GM23338 (cell line): ENCODE measurements around the gene MLXIPL. TPM values are rescaled to one million over a fixed set of nuclear protein-coding genes. Genes with fewer than 3 reads are reported as not detected.

ENCODE experiments used
- ATAC-seq: fragments of 200-7000 bp; cut with Tn5 transposase; 3 replicates; pipeline ENCODE4 v1.9.1; 2020
- DNase-seq: peaks from one replicate; pipeline ENCODE4 v3.0.0-alpha.2; 2015; ENCODE audit warnings: low spot score
- H2AFZ ChIP-seq: fragments of 200-600 bp; sonication (generic); 2 replicates; pipeline ENCODE4 v1.8.0; 2016; ENCODE audit warnings: antibody characterized with exemption, mild to moderate bottlenecking, moderate library complexity
- H3F3A ChIP-seq: fragments of 200-600 bp; sonication (generic); replicated peaks from 2 replicates; pipeline ENCODE4 v1.8.0; 2017; ENCODE audit warnings: antibody characterized with exemption, mixed run types, low read depth
- H3K27ac ChIP-seq: fragments of 200-600 bp; sonication (generic); 2 replicates; pipeline ENCODE4 v1.6.1; 2016; ENCODE audit warnings: low read depth
- H3K27me3 ChIP-seq: fragments of 200-600 bp; sonication (generic); 2 replicates; pipeline ENCODE4 v1.8.0; 2016; ENCODE audit warnings: mild to moderate bottlenecking, mixed run types, moderate library complexity; ENCODE audit not compliant: insufficient read depth
- H3K36me3 ChIP-seq: fragments of 200-600 bp; sonication (generic); 2 replicates; pipeline ENCODE4 v1.8.0; 2016; ENCODE audit warnings: mild to moderate bottlenecking; ENCODE audit not compliant: insufficient read depth
- H3K4me1 ChIP-seq: fragments of 200-600 bp; sonication (generic); 2 replicates; pipeline ENCODE4 v1.8.0; 2016; ENCODE audit warnings: mild to moderate bottlenecking, moderate library complexity; ENCODE audit not compliant: insufficient read depth
- H3K4me2 ChIP-seq: fragments of 200-600 bp; sonication (generic); 2 replicates; pipeline ENCODE4 v1.7.1; 2017; ENCODE audit warnings: mixed run types
- H3K4me3 ChIP-seq: fragments of 200-600 bp; sonication (generic); 2 replicates; pipeline ENCODE4 v1.6.1; 2016; ENCODE audit warnings: mixed run types
- H3K79me2 ChIP-seq: fragments of 200-600 bp; sonication (generic); replicated peaks from 2 replicates; pipeline ENCODE4 v1.8.0; 2017; ENCODE audit warnings: mild to moderate bottlenecking; ENCODE audit not compliant: insufficient read depth
- H3K9me2 ChIP-seq: fragments of 200-600 bp; sonication (generic); 2 replicates; pipeline ENCODE4 v1.8.0; 2017; ENCODE audit not compliant: insufficient read depth
- H4K20me1 ChIP-seq: fragments of 200-600 bp; sonication (generic); replicated peaks from 2 replicates; pipeline ENCODE4 v1.8.0; 2017; ENCODE audit warnings: mild to moderate bottlenecking; ENCODE audit not compliant: insufficient read depth
- H3K27ac Mint-ChIP-seq: 2 replicates; pipeline ENCODE4 v1.8.0; 2020; ENCODE audit warnings: inconsistent platforms, mild to moderate bottlenecking, moderate library complexity, mixed read lengths
- H3K27me3 Mint-ChIP-seq: 3 replicates; pipeline ENCODE4 v1.8.0; 2022; ENCODE audit warnings: low read depth, mild to moderate bottlenecking, moderate library complexity, mixed read lengths, inconsistent platforms; ENCODE audit not compliant: insufficient read depth, poor library complexity
- H3K36me3 Mint-ChIP-seq: 3 replicates; pipeline ENCODE4 v1.8.0; 2021; ENCODE audit warnings: low read depth, mild to moderate bottlenecking, inconsistent platforms, moderate library complexity, mixed read lengths
- H3K4me1 Mint-ChIP-seq: 3 replicates; pipeline ENCODE4 v1.8.0; 2020; ENCODE audit warnings: mild to moderate bottlenecking, inconsistent platforms, mixed read lengths
- H3K4me3 Mint-ChIP-seq: 3 replicates; pipeline ENCODE4 v1.8.0; 2021; ENCODE audit warnings: moderate library complexity, mild to moderate bottlenecking, inconsistent platforms, mixed read lengths
- H3K9me3 Mint-ChIP-seq: 3 replicates; pipeline ENCODE4 v1.8.0; 2020; ENCODE audit warnings: moderate library complexity, mild to moderate bottlenecking, inconsistent platforms, mixed read lengths
- CREB1 ChIP-seq: fragments of 250-450 bp; sonication (Bioruptor Pico); IDR thresholded peaks from 2 replicates; pipeline ENCODE4 v1.5.0; 2020; ENCODE audit warnings: low read depth, mild to moderate bottlenecking, moderate library complexity
- EZH2phosphoT487 ChIP-seq: fragments of 200-600 bp; sonication (generic); IDR thresholded peaks from one replicate; pipeline ENCODE4 v1.8.1; 2018; ENCODE audit warnings: antibody characterized with exemption; ENCODE audit not compliant: unreplicated experiment
- JUNB ChIP-seq: IDR thresholded peaks from one replicate; pipeline ENCODE4 v1.6.1; 2016; ENCODE audit warnings: antibody characterized with exemption; ENCODE audit not compliant: unreplicated experiment
- NANOG ChIP-seq: IDR thresholded peaks from 2 replicates; pipeline ENCODE4 v1.6.1; 2016; ENCODE audit warnings: antibody characterized with exemption, borderline replicate concordance
- STAT1 ChIP-seq: IDR thresholded peaks from one replicate; pipeline ENCODE4 v1.6.1; 2016; ENCODE audit warnings: antibody characterized with exemption; ENCODE audit not compliant: unreplicated experiment
- ZNF114 ChIP-seq: fragments of 250-450 bp; sonication (Bioruptor Pico); IDR thresholded peaks from 2 replicates; pipeline ENCODE4 v1.5.0; 2020; ENCODE audit warnings: mild to moderate bottlenecking, moderate library complexity
- polyA plus RNA-seq: library from polyadenylated mRNA; unstranded; fragments of >200 nt; fragmentation: Nextera tagmentation; extraction: Ambion mirVana; gene quantifications from 2 replicates; pipeline ENCODE4 v1.2.1, GENCODE V29; 2016
- total RNA-seq: library from RNA; depleted of rRNA; stranded (reverse); fragments of >200 nt; shearing (Covaris generic); gene quantifications from 2 replicates; pipeline ENCODE4 v1.2.3, GENCODE V29; 2014
- TF ChIP-seq, protein P1 (sequence below), 2 experiments: fragments of 200-600 bp in 1 of 2; sonication (generic) in 1 of 2; conservative IDR thresholded peaks; 2 replicates each; pipeline versions ENCODE4 v1.5.1 to v1.6.1; 2016 to 2017; ENCODE audit warnings: antibody characterized with exemption in 2 of 2, low read depth in 2 of 2, mild to moderate bottlenecking in 2 of 2, moderate library complexity in 1 of 2
- TF ChIP-seq, protein P2 (sequence below): fragments of 250-450 bp; sonication (Bioruptor Pico); IDR thresholded peaks from 2 replicates; pipeline ENCODE4 v1.5.0; 2020; ENCODE audit warnings: mild to moderate bottlenecking, moderate library complexity
- TF ChIP-seq, protein P3 (sequence below): IDR thresholded peaks from 2 replicates; pipeline ENCODE4 v1.6.1; 2016; ENCODE audit warnings: antibody characterized with exemption

The MLXIPL gene
- total and polyA plus RNA-seq, 2 experiments from 2014 or later = 13.7 to 25.7 TPM

DNA sequence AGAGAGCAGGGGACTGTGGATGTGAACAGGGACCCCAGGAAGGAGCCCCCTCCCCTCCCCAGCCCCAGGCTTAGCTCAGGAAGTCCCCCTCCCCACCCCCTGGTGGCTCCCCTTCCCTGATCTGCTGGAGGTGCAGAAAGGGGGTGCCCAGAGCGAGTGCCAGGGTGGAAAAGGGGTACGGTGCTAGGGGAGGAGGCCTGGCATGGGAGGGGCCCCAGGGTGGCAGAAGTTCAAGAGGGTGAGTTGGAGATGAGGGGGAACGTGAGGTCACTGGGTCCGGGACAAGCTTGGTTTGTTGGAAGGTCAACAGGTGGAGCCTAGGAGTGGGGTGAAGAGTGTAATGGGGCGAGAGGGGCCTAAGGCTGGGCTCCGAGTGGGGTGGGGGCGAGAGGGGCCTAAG is 24.4 kb downstream of the MLXIPL start:
- no peak for ATAC-seq
- Histone ChIP-seq H3K27me3 (peaks cover 4% of the 10 kb centered on the region; the same call in 1 of the 2 replicates), H2AFZ (no peak overlapping the region), H3K27ac (no peak overlapping the region), H3K4me3 (no peak overlapping the region), H3K4me1 (no peaks in the 10 kb centered on the region), H3F3A (no peaks in the 10 kb centered on the region), H3K36me3 (no peaks in the 10 kb centered on the region), H4K20me1 (peaks cover 6% of the 10 kb centered on the region), H3K9me2 (peaks cover 5% of the 10 kb centered on the region; the same call in 1 of the 2 replicates), H3K4me2 (no peak overlapping the region), H3K79me2 (no peaks in the 10 kb centered on the region)
- Mint-ChIP-seq H3K4me1 (peaks cover 20% of the 10 kb centered on the region), H3K27me3 (peaks cover 17% of the 10 kb centered on the region), H3K36me3 (peaks cover 4% of the 10 kb centered on the region; the same call in 2 of the 3 replicates), H3K9me3 (no peaks in the 10 kb centered on the region; the same call in 2 of the 3 replicates), H3K27ac (no peak overlapping the region), H3K4me3 (no peak overlapping the region)
- DNase-seq = no peak
- TF ChIP-seq NANOG = no peak
- TF ChIP-seq CREB1 (CRISPR knock-in tag) = no peak
- TF ChIP-seq, protein P1, sequence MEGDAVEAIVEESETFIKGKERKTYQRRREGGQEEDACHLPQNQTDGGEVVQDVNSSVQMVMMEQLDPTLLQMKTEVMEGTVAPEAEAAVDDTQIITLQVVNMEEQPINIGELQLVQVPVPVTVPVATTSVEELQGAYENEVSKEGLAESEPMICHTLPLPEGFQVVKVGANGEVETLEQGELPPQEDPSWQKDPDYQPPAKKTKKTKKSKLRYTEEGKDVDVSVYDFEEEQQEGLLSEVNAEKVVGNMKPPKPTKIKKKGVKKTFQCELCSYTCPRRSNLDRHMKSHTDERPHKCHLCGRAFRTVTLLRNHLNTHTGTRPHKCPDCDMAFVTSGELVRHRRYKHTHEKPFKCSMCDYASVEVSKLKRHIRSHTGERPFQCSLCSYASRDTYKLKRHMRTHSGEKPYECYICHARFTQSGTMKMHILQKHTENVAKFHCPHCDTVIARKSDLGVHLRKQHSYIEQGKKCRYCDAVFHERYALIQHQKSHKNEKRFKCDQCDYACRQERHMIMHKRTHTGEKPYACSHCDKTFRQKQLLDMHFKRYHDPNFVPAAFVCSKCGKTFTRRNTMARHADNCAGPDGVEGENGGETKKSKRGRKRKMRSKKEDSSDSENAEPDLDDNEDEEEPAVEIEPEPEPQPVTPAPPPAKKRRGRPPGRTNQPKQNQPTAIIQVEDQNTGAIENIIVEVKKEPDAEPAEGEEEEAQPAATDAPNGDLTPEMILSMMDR (conservative IDR thresholded peaks at IDR 0.05; ENCODE audit: low read depth in 2 of 2) = no peak

DNA sequence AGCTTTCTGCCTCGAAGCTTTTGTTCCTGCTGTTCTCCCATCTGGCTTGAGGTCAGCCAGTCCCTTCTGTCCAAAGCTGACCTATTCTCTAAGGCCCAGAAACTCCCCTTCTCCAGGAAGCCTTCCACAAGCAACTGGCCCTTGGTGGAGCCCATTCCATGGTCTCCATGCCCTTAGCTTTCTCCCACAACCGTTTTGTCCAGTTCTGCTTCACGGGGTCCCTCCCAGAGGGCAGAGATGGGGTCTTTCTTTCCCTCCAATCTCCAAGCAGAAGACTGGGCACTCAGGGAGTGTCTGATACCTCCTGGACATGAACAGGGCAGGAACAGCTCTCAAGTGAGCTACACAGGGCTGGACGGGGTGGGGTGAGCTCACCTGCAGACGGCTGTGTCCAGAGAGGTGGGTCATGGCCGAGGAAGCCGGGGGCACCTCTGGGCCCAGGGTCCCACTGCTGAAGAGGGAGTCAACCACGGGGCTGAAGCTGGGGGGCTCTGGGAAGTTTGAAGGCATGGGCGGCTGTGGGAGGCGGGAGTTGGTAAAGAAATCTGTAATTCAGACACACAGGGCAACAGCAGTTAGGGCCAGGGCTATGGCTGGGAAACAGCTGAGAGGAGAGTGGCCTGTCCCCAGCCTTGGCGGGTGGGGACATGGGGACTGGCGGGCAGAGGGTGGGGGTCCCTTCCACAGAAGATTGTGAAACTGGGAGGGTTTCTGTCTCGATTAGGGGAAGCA is 25.0 kb downstream of the MLXIPL start:
- Histone ChIP-seq H3K36me3 (no peaks in the 10 kb centered on the region), H3K27ac (no peak overlapping the region), H3K4me1 (no peaks in the 10 kb centered on the region), H3K4me3 (no peak overlapping the region), H3F3A (no peaks in the 10 kb centered on the region), H2AFZ (no peak overlapping the region), H3K27me3 (peaks cover 4% of the 10 kb centered on the region; the same call in 1 of the 2 replicates), H3K4me2 (no peak overlapping the region), H4K20me1 (peaks cover 6% of the 10 kb centered on the region), H3K9me2 (peaks cover 5% of the 10 kb centered on the region; the same call in 1 of the 2 replicates), H3K79me2 (no peaks in the 10 kb centered on the region)
- peaks cover 4% of the 10 kb centered on the region; the same call in 2 of the 3 replicates for H3K36me3 Mint-ChIP-seq
- H3K9me3 Mint-ChIP-seq = no peaks in the 10 kb centered on the region; the same call in 2 of the 3 replicates
- H3K27me3 Mint-ChIP-seq = peaks cover 17% of the 10 kb centered on the region
- H3K4me3 Mint-ChIP-seq = no peak overlapping the region
- peaks cover 20% of the 10 kb centered on the region for H3K4me1 Mint-ChIP-seq
- no peak for DNase-seq
- no peak overlapping the region for H3K27ac Mint-ChIP-seq
- ATAC-seq = no peak
- TF ChIP-seq, protein P1 (conservative IDR thresholded peaks at IDR 0.05; ENCODE audit: low read depth in 2 of 2) = no peak
- TF ChIP-seq JUNB = no peak
- TF ChIP-seq, protein P2, sequence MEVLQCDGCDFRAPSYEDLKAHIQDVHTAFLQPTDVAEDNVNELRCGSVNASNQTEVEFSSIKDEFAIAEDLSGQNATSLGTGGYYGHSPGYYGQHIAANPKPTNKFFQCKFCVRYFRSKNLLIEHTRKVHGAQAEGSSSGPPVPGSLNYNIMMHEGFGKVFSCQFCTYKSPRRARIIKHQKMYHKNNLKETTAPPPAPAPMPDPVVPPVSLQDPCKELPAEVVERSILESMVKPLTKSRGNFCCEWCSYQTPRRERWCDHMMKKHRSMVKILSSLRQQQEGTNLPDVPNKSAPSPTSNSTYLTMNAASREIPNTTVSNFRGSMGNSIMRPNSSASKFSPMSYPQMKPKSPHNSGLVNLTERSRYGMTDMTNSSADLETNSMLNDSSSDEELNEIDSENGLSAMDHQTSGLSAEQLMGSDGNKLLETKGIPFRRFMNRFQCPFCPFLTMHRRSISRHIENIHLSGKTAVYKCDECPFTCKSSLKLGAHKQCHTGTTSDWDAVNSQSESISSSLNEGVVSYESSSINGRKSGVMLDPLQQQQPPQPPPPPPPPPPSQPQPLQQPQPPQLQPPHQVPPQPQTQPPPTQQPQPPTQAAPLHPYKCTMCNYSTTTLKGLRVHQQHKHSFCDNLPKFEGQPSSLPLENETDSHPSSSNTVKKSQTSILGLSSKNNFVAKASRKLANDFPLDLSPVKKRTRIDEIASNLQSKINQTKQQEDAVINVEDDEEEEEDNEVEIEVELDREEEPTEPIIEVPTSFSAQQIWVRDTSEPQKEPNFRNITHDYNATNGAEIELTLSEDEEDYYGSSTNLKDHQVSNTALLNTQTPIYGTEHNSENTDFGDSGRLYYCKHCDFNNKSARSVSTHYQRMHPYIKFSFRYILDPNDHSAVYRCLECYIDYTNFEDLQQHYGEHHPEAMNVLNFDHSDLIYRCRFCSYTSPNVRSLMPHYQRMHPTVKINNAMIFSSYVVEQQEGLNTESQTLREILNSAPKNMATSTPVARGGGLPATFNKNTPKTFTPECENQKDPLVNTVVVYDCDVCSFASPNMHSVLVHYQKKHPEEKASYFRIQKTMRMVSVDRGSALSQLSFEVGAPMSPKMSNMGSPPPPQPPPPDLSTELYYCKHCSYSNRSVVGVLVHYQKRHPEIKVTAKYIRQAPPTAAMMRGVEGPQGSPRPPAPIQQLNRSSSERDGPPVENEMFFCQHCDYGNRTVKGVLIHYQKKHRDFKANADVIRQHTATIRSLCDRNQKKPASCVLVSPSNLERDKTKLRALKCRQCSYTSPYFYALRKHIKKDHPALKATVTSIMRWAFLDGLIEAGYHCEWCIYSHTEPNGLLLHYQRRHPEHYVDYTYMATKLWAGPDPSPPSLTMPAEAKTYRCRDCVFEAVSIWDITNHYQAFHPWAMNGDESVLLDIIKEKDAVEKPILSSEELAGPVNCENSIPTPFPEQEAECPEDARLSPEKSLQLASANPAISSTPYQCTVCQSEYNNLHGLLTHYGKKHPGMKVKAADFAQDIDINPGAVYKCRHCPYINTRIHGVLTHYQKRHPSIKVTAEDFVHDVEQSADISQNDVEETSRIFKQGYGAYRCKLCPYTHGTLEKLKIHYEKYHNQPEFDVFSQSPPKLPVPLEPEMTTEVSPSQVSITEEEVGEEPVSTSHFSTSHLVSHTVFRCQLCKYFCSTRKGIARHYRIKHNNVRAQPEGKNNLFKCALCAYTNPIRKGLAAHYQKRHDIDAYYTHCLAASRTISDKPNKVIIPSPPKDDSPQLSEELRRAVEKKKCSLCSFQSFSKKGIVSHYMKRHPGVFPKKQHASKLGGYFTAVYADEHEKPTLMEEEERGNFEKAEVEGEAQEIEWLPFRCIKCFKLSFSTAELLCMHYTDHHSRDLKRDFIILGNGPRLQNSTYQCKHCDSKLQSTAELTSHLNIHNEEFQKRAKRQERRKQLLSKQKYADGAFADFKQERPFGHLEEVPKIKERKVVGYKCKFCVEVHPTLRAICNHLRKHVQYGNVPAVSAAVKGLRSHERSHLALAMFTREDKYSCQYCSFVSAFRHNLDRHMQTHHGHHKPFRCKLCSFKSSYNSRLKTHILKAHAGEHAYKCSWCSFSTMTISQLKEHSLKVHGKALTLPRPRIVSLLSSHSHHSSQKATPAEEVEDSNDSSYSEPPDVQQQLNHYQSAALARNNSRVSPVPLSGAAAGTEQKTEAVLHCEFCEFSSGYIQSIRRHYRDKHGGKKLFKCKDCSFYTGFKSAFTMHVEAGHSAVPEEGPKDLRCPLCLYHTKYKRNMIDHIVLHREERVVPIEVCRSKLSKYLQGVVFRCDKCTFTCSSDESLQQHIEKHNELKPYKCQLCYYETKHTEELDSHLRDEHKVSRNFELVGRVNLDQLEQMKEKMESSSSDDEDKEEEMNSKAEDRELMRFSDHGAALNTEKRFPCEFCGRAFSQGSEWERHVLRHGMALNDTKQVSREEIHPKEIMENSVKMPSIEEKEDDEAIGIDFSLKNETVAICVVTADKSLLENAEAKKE = no peak
- TF ChIP-seq STAT1 = no peak
- no peak for TF ChIP-seq CREB1 (CRISPR knock-in tag)
- TF ChIP-seq NANOG = no peak
- TF ChIP-seq EZH2phosphoT487 = no peak
- TF ChIP-seq ZNF114 = no peak
- TF ChIP-seq, protein P3, sequence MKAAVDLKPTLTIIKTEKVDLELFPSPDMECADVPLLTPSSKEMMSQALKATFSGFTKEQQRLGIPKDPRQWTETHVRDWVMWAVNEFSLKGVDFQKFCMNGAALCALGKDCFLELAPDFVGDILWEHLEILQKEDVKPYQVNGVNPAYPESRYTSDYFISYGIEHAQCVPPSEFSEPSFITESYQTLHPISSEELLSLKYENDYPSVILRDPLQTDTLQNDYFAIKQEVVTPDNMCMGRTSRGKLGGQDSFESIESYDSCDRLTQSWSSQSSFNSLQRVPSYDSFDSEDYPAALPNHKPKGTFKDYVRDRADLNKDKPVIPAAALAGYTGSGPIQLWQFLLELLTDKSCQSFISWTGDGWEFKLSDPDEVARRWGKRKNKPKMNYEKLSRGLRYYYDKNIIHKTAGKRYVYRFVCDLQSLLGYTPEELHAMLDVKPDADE = no peak
